ENCODE results near the gene TMSB10.
"Not testable (repeated sequence)": the region's sequence is repeated elsewhere in the genome, so short reads cannot be mapped to it uniquely, and the experiment has no call there.

Gene TMSB10

DNA sequence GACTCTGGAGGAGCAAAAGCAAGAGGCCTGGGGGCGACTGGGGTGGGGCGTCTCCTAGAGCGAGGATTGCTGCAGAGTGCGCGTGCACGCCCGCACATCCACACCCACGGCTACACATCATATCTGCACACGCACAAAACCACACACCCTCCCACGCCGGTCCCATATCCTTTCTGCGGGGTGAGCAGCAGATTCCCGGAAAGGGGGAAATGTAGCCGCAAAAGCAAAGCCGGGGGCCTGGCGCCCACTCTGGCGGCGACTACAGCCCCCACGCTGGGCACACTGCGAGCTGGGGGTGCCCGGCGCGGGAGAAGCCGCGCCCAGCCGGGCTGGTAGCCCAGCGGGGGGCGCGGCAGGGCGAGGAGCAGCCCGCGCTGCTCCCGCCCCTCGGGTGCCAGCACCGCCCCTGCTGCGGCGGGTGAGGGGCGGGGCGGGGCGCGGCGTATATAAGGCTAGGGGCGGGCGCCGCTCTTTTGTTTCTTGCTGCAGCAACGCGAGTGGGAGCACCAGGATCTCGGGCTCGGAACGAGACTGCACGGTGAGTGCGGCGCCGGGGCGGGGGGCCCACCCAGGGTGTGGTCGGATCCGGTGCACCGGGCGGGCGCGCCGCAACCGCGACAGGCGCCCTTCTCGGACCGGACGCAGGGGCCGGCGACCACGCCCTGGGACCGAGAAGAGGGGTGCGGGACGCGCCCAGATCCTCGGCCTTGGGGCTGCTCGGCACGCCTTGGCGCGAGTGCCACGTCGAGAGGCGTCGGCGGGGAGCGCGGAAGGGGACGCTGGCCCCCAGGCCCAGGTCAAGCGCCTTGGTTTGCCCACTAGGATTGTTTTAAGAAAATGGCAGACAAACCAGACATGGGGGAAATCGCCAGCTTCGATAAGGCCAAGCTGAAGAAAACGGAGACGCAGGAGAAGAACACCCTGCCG, at the start of gene TMSB10:
Gene TMSB10, plus strand, starts transcription at position 476 of the 927 bp plus-strand sequence.
- DNase-seq, result peak; percentile 88

DNA sequence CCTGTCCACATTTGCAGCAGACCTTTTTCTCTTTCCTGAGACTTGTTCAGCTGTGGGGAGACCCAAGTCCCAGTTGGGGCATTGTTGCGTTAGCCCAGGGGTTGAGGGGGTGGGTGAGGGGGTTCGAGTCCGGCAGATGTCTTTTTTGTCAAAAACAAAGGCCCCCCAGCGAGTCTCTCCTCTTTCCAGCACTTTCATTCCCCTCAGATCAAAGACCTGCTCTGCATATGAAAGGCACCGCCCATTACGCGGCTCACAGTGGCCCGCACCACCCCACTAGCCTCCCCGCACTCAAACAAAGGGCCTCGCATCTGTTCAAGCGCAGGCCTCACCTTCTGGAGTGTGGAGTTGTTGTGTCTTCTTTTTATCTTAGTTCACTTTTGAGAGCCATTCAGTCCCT, 49.7 kb upstream of the TMSB10 start:
- DNase-seq, result no peak

GRCh38 chr2:84856787-84857186, 48.7 kb upstream of the TMSB10 start:
- DNase-seq, result peak; percentile 54

DNA sequence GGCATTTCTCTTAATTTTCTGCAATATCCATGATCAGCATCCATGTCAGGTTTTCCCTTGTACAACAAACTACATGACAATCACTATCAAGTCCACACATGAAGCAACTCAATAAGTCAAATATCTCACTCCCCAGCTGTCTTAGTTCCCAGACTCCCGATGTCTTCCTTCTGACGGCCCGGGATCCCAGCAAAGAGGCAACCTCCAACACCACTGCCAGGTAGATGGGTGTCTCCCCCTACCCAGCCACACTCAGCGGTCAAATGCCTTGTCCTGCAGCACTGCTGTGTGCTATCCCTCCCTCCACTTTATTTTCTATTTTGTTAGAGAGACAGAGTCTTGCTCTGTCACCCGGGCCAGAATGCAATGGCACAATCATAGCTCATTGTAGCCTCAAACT, 47.9 kb upstream of the TMSB10 start:
- no peak for DNase-seq

GRCh38 chr2:84858123-84858522, 47.3 kb upstream of the TMSB10 start:
- no peak for DNase-seq

DNA sequence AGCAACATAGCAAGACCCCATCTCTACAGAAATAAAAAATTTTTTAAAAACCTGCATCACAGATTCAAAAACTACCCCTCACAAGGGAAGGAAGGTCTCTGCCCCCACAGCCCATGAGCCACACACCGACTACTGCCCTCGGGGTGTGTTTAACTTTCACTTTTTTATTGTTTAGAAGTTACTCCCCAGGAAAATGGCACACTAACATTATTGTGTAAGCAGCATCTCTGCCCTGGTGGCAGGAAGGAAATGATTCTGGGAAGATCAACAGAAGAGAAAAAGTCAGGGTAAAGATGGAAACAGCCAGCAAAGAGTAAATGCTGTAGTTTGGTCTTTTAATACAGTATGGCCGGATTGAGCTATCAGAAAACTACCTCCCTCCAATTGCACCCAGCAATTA, 46.5 kb upstream of the TMSB10 start:
- no peak for DNase-seq

DNA sequence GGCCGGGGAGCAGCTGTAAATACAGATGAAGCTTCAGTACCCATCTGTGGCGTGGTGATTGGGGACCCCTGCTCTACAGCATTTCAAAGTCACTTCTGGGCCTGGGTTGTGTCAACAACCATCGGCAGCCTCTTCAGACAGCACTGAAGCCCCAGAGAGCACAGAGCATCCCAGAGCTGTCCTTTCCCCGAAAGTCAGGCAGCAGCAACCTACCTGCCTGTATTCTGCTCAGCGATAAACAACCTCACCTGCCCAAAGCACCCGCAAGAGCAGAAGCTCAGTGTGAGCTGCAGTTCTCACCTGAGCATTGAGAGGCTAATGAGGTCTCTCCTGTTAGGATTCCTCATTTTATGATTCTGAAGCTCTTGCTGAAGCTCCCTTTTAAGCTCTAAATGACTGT, 43.9 kb upstream of the TMSB10 start:
- DNase-seq, result no peak

DNA sequence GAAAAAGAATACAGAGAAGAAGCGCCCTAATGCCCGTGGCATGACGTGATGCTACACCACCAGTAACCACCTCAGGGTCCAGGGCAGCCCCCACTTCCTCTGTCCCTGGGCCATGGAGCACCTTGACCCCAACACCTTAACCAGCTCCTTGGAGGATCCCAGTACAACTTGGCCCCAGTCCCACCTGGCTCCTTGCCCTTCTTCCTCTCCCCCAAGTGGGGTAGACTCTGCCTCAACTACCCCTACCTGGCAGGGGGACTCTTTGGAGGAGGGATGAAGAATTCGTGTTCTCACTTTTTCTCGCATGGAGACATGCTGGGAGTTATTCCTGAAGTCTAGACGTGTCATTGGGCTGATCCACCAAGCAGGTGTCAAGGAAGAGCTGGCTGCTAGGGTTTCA, 43.5 kb upstream of the TMSB10 start:
- DNase-seq, result no peak

- DNase-seq, result no peak
Measured at GRCh38 chr2:84865181-84865783, 40.2 kb upstream of the TMSB10 start.

DNA sequence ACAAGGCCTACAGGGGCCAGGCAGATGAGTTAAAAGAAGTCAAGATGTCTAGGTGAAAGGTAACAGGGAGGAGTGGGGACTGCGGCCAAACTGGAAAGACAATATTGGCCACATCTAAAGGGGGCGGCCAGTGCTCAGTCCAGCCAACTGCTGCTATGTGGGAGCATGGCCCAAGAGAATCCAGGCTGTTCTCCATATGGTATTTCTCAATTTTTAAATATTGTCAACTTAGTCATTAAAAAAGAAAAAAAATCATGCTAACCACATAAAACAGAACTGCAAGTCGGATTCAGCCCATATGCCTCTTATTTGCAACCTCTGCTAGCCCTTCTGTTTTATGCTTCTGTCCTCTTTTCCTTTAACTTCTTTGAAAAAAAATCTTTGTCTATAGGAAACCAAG, 39.3 kb upstream of the TMSB10 start:
- DNase-seq, result no peak

GRCh38 chr2:84868327-84868726, 37.1 kb upstream of the TMSB10 start:
- DNase-seq, result not testable (repeated sequence)

- no peak for DNase-seq
Measured at GRCh38 chr2:84870306-84870705, 35.1 kb upstream of the TMSB10 start.

GRCh38 chr2:84872691-84873090, 32.8 kb upstream of the TMSB10 start:
- not testable (repeated sequence) for DNase-seq

DNA sequence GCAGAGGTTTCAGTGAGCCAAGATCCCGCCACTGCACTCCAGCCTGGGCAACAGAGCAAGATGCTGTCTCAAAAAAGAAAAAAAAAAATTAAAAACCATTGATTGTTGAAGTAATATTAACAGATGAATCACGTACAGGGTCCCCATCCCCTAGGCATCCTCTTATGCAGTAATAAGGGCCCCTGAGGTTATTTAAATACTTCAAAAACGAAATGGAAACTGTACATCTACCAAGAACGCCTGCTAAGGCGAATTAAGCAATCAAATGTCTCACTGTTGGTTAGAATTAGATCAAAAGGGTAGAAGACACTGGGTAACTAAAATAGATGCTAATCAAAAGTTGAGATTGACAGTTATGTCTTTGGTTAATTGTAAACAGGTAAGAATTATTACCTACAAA, 32.1 kb upstream of the TMSB10 start:
- DNase-seq, result no peak

DNA sequence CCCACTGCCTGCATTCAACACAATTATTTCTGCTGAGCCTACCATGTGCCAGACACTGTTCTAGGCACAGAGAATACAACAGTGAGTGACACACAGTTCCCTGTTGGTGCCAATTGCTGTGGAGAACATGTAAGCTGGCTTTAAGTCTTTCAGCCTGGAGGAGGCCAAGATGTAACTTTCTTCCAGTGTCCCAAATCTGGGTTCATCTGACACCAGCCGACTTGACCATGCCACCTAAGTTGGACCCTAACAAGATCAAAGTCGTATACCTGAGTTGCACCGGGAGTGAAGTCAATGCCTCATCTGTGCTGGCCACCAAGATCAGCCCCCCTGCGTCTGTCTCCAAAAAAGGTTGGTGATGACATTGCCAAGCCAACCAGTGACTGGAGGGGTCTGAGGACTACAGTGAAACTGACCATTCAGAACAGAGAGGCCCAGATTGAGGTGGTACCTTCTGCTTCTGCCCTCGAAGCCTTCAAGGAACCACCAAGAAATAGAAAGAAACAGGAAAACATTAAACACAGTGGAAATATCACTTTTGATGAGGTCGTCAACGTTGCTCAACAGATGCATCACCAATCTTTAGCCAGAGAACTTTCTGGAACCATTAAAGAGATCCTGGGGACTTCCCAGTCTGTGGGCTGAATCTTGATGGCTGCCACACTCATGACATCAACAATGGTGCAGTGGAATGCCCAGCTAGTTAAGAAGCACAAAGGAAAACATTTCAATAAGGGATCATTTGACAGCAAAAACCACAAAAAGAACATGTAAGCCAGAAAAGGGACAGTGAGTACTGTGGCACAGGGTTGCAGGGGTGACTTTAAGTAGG, 30.9 kb upstream of the TMSB10 start:
- no peak for DNase-seq

GRCh38 chr2:84875213-84875560, 30.3 kb upstream of the TMSB10 start:
- DNase-seq, result no peak

GRCh38 chr2:84875619-84876018, 29.8 kb upstream of the TMSB10 start:
- DNase-seq, result not testable (repeated sequence)

DNA sequence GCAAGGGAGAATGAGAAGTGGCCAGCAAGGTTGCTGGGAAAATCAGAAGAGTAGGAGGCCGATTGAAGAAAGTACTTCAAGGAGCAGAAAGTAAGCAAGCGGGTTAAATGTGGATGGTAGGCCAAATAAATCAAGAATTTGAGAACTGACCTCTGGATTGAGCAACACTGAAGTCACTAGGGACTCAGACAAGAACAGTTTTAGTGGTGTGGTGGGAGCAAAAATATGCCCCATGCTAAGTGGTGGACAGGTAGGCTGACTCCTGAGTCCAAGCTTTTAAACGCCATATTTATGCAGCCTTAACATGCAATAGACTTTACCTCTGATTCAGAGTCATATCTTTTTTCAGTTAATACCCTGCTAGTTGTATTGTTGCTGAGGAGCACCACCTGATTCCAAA, 29.1 kb upstream of the TMSB10 start:
- no peak for DNase-seq

GRCh38 chr2:84878459-84878858, 27.0 kb upstream of the TMSB10 start:
- DNase-seq, result no peak

- DNase-seq, result no peak
Measured at GRCh38 chr2:84878896-84879583, 26.4 kb upstream of the TMSB10 start.

DNA sequence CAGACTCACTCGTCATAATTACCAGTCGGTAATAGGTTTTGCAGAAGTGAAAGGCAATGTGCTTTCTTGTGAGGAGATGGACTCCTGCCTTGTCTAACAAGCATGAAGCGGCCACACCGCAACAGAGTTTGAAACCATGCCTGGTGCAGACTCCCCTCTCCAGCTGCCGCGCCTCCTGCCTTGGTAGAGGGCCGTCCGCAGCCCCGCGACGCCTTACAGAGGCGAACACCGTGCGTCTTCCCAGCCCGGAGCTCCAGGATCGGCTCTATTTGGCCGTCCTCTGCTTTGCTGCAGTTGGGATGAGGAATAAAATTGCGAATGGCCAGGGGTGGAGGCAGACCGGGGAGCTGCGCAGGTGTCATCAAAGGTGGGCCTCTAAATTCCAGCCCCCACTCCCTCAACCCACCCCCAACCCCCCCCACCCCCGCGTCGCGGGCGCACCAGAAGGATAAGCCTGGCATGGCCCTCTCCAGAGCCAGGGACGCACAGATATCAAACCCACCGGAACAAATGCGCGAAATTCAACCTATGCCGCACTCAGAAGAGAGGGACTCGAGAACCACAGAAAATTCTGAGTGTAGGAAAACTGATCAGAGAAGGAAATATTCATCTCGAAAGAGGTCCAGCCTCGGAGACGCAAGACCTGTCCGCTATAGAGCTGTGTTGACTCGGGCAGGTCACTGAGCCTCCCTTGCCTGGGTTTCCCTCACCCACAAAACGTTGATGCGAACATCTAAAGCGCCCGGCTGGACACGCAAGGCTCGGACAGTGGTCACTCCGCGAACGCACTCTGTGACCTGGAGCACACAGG, 25.7 kb upstream of the TMSB10 start:
- no peak for DNase-seq

GRCh38 chr2:84880395-84880644, 25.1 kb upstream of the TMSB10 start:
- no peak for DNase-seq

Data from stimulated activated CD4-positive, alpha-beta T cell treated with anti-CD3 and anti-CD28 coated beads, Interleukin-4, amount 100 ng/mL, for 24 hours (primary cell).